ENCODE measurements around the gene GPR143.

Gene GPR143

DNA sequence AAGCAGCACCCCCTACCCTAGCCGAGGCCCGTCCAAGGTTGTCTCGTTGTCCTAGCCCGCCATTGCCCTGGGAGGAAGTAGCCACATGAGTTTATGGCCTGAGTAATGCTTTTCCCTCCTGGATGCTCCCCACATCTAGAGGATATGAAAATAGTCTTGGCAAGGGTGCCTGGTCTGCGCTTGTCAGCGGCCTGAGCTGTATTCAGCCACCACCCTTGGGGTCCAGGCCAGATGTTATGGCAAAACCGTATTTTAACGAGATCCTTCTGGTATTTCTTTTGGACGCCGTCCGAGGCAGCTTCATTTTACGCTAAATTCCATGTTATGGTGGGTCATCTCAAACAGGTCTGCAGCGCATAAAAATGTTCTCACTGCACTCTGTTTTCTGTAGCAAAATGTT lies 89.3 kb downstream of the GPR143 start:
- DNase-seq (ENCODE audit: low read depth in 2 of 2, low spot score in 1 of 2), result no peak

Data from stimulated activated CD8-positive, alpha-beta memory T cell treated with anti-CD3 and anti-CD28 coated beads, Interleukin-4, amount 100 ng/mL, for 1 hour (primary cell).